ENCODE data around the gene DSCAM. TPM values are rescaled to one million over a fixed set of nuclear protein-coding genes. Genes with fewer than 3 reads are reported as not detected.

DSCAM gene
- total RNA-seq, 1 experiment from 2014 or later: 0.13 TPM

GRCh38 chr21:39980241-39980820 is 866.6 kb downstream of the DSCAM start:
- ChIA-PET POLR2A (no interaction called here), CTCF (interaction anchor here (0.8 to 1.5 kb wide), 2 partner anchors 10 to 12 kb away, joined by 3 to 7 read pairs; no protein-coding TSS in a partner anchor)
- TF ChIP-seq PRDM15 (CRISPR knock-in tag; IDR thresholded peaks at IDR 0.05) (no peak), ZNF121 (CRISPR knock-in tag; IDR thresholded peaks at IDR 0.05) (no peak), TEAD1 (CRISPR knock-in tag; IDR thresholded peaks at IDR 0.05) (no peak), CREB1 (CRISPR knock-in tag; IDR thresholded peaks at IDR 0.05) (no peak), ZNF416 (CRISPR knock-in tag; IDR thresholded peaks at IDR 0.05) (no peak), ATF3 (CRISPR knock-in tag; conservative IDR thresholded peaks at IDR 0.05) (no peak), NFYB (CRISPR knock-in tag; conservative IDR thresholded peaks at IDR 0.05; ENCODE audit: low read depth) (no peak), USF1 (CRISPR knock-in tag; IDR thresholded peaks at IDR 0.05) (no peak), OVOL2 (CRISPR knock-in tag; IDR thresholded peaks at IDR 0.05; ENCODE audit: borderline replicate concordance) (no peak), ATF2 (CRISPR knock-in tag; IDR thresholded peaks at IDR 0.05; ENCODE audit: borderline replicate concordance, low read depth) (no peak), ZNF425 (CRISPR knock-in tag; conservative IDR thresholded peaks at IDR 0.05) (no peak), USF2 (CRISPR knock-in tag; IDR thresholded peaks at IDR 0.05) (no peak), MYBL2 (CRISPR knock-in tag; IDR thresholded peaks at IDR 0.05) (no peak)
- Mint-ChIP-seq H3K4me3 (no peak overlapping the region), H3K27ac (no peak overlapping the region), H3K27me3 (ENCODE audit: low read depth) (peaks cover 3% of the 10 kb centered on the region; the same call in 1 of the 2 replicates), H3K4me1 (no peaks in the 10 kb centered on the region), H3K9me3 (peaks cover 8% of the 10 kb centered on the region), H3K36me3 (no peaks in the 10 kb centered on the region)
- DNase-seq (ENCODE audit: low spot score) (no peak), ATAC-seq (no peak)

- no peak for ATAC-seq
- Mint-ChIP-seq H3K4me1 (no peaks in the 10 kb centered on the region), H3K4me3 (no peak overlapping the region), H3K27me3 (ENCODE audit: low read depth) (peaks cover 3% of the 10 kb centered on the region; the same call in 1 of the 2 replicates), H3K36me3 (no peaks in the 10 kb centered on the region), H3K9me3 (peaks cover 9% of the 10 kb centered on the region), H3K27ac (no peak overlapping the region)
- DNase-seq (ENCODE audit: low spot score): no peak
- ChIA-PET POLR2A (no interaction called here), CTCF (interaction anchor here (0.8 to 1.3 kb wide), 2 partner anchors 9 to 11 kb away, joined by 3 to 4 read pairs; no protein-coding TSS in a partner anchor)
- TF ChIP-seq ZNF396 (CRISPR knock-in tag; IDR thresholded peaks at IDR 0.05; ENCODE audit: borderline replicate concordance) (no peak), USF2 (CRISPR knock-in tag; IDR thresholded peaks at IDR 0.05) (0 out of 2 replicates have a peak, but pooled peaks have one; percentile 27)
These were observed 867.6 kb downstream of the DSCAM start for GRCh38 chr21:39979321-39979720.
